ENCODE measurements around the gene PRODH2.
"Not testable (repeated sequence)": the region's sequence is repeated elsewhere in the genome, so short reads cannot be mapped to it uniquely, and the experiment has no call there.

Gene PRODH2

GRCh38 chr19:35782589-35782988 lies 30.1 kb downstream of the PRODH2 start:
- DNase-seq (ENCODE audit: low read depth in 2 of 2, low spot score in 1 of 2) = no peak

- DNase-seq (ENCODE audit: low read depth in 2 of 2, low spot score in 1 of 2) = no peak
Observed at GRCh38 chr19:35781650-35782049, 31.0 kb downstream of the PRODH2 start.

- no peak for DNase-seq (ENCODE audit: low read depth in 2 of 2, low spot score in 1 of 2)
Observed at GRCh38 chr19:35780717-35781116, 31.9 kb downstream of the PRODH2 start.

- DNase-seq (ENCODE audit: low read depth in 2 of 2, low spot score in 1 of 2) = no peak
Observed at GRCh38 chr19:35780058-35780457, 32.6 kb downstream of the PRODH2 start.

GRCh38 chr19:35779033-35779432 lies 33.6 kb downstream of the PRODH2 start:
- DNase-seq (ENCODE audit: low read depth in 2 of 2, low spot score in 1 of 2) = no peak

- DNase-seq (ENCODE audit: low read depth in 2 of 2, low spot score in 1 of 2) = no peak
Observed at GRCh38 chr19:35777961-35778360, 34.7 kb downstream of the PRODH2 start.

GRCh38 chr19:35777086-35777841 lies 35.4 kb downstream of the PRODH2 start:
- no peak for DNase-seq (ENCODE audit: low read depth in 2 of 2, low spot score in 1 of 2)

GRCh38 chr19:35776102-35776788 lies 36.4 kb downstream of the PRODH2 start:
- no peak for DNase-seq (ENCODE audit: low read depth in 2 of 2, low spot score in 1 of 2)

- DNase-seq (ENCODE audit: low read depth in 2 of 2, low spot score in 1 of 2) = peak; percentile 94 to 97
Observed at GRCh38 chr19:35775298-35776101, 37.1 kb downstream of the PRODH2 start, which contains the start of gene ARHGAP33. ARHGAP33 (plus strand) TSS chr19:35775564; CDS start chr19:35775659, 95 bp downstream.

- DNase-seq (ENCODE audit: low read depth in 2 of 2, low spot score in 1 of 2) = no peak
Observed at GRCh38 chr19:35775046-35775297, 37.7 kb downstream of the PRODH2 start.

- no peak for DNase-seq (ENCODE audit: low read depth in 2 of 2, low spot score in 1 of 2)
Observed at GRCh38 chr19:35774274-35775045, 38.2 kb downstream of the PRODH2 start.

- DNase-seq (ENCODE audit: low read depth in 2 of 2, low spot score in 1 of 2) = no peak
Observed at GRCh38 chr19:35773020-35773806, 39.4 kb downstream of the PRODH2 start.

GRCh38 chr19:35772362-35772761 lies 40.3 kb downstream of the PRODH2 start:
- DNase-seq (ENCODE audit: low read depth in 2 of 2, low spot score in 1 of 2) = not testable (repeated sequence)

GRCh38 chr19:35768082-35768421 lies 44.6 kb downstream of the PRODH2 start:
- DNase-seq (ENCODE audit: low read depth in 2 of 2, low spot score in 1 of 2) = no peak

- DNase-seq (ENCODE audit: low read depth in 2 of 2, low spot score in 1 of 2) = no peak
Observed at GRCh38 chr19:35767288-35768081, 45.2 kb downstream of the PRODH2 start.

- DNase-seq (ENCODE audit: low read depth in 2 of 2, low spot score in 1 of 2) = no peak
Observed at GRCh38 chr19:35766571-35767104, 46.0 kb downstream of the PRODH2 start.

GRCh38 chr19:35764432-35765315 lies 48.0 kb downstream of the PRODH2 start:
- no peak for DNase-seq (ENCODE audit: low read depth in 2 of 2, low spot score in 1 of 2)

- no peak for DNase-seq (ENCODE audit: low read depth in 2 of 2, low spot score in 1 of 2)
Observed at GRCh38 chr19:35760711-35761349, 51.8 kb downstream of the PRODH2 start.

All from stimulated activated CD8-positive, alpha-beta memory T cell treated with anti-CD3 and anti-CD28 coated beads, Interleukin-4, amount 100 ng/mL, for 1 hour (primary cell).